Lower lobe of right lung (tissue), 2 donors: ENCODE data around the gene TAF7L. TPM values are rescaled to one million over a fixed set of nuclear protein-coding genes. Genes with fewer than 3 reads are reported as not detected.
A peak's percentile ranks its signal among the peaks of the same experiment; 100 is the strongest.
"Not testable (repeated sequence)": the region's sequence is repeated elsewhere in the genome, so short reads cannot be mapped to it uniquely, and the experiment has no call there.

Experiments
- ATAC-seq, 2 donors: fragments of 200-7000 bp; cut with Tn5 transposase; one replicate each; pipeline ENCODE4 v1.9.1; 2020 to 2022; ENCODE audit warnings: mild to moderate bottlenecking in 2 of 2, moderate library complexity in 2 of 2
- DNase-seq: peaks from one replicate; pipeline ENCODE4 v3.0.0-alpha.2; 2020
- H3K27ac ChIP-seq: fragments of 200-600 bp; one replicate; pipeline ENCODE4 v1.8.0; 2022
- H3K27me3 ChIP-seq: fragments of 200-600 bp; one replicate; pipeline ENCODE4 v1.8.0; 2022; ENCODE audit warnings: low read depth
- H3K36me3 ChIP-seq: fragments of 200-600 bp; one replicate; pipeline ENCODE4 v1.8.0; 2022; ENCODE audit warnings: mild to moderate bottlenecking
- H3K4me1 ChIP-seq: fragments of 200-600 bp; one replicate; pipeline ENCODE4 v1.8.0; 2022
- H3K4me3 ChIP-seq: fragments of 200-600 bp; one replicate; pipeline ENCODE4 v1.8.0; 2022; ENCODE audit warnings: mild to moderate bottlenecking
- H3K9me3 ChIP-seq: fragments of 200-600 bp; one replicate; pipeline ENCODE4 v1.8.0; 2022
- CTCF ChIP-seq: fragments of 200-600 bp; IDR thresholded peaks from one replicate; pipeline ENCODE4 v1.8.0; 2022; ENCODE audit warnings: antibody characterized with exemption, mild to moderate bottlenecking
- intact Hi-C: fragments of 100-400 bp; cut with DNase I; formaldehyde crosslinking; loops from one replicate; pipeline ENCODE4 v1.11.0; 2022
- long read RNA-seq: library from polyadenylated mRNA; unstranded; transcript quantifications from one replicate; pipeline ENCODE4 v2.0.0, GENCODE V29; 2021
- total RNA-seq: library from RNA; stranded (reverse); fragmentation: NEBNext Ultra II Directional; extraction: Animal tissue kit (Norgen Biotek cat#: 25700); gene quantifications from one replicate; pipeline ENCODE4 v1.2.1, GENCODE V29; 2021
- donor health status: DM: no; HTN: yes; CAD: no; lungs with severe emphysema.

The TAF7L gene
- total RNA-seq = not detected
- long read RNA-seq = 0 reads

GRCh38 chrX:101290957-101291603 is at the start of gene TAF7L:
TAF7L (minus strand) TSS chrX:101291334; CDS start chrX:101287543, 3,791 bp downstream.
- DNase-seq (no peak), ATAC-seq (no peak)
- H3K36me3 ChIP-seq = no peaks in the 10 kb centered on the region
- no peaks in the 10 kb centered on the region for H3K9me3 ChIP-seq
- TF ChIP-seq CTCF = no peak
- H3K27me3 ChIP-seq = peaks cover 6% of the 10 kb centered on the region
- no peaks in the 10 kb centered on the region for H3K4me1 ChIP-seq
- intact Hi-C loops = no loop called here
- H3K27ac ChIP-seq = no peak within 1 kb of the TSS
- peak within 1 kb of the TSS; percentile 14 for H3K4me3 ChIP-seq

GRCh38 chrX:101337776-101338271 is 46.7 kb upstream of the TAF7L start:
- H3K36me3 ChIP-seq = no peaks in the 10 kb centered on the region
- H3K9me3 ChIP-seq = no peaks in the 10 kb centered on the region
- no peak overlapping the region for H3K27ac ChIP-seq
- ATAC-seq (no peak), DNase-seq (no peak)
- intact Hi-C loops = no loop called here
- H3K4me1 ChIP-seq = no peaks in the 10 kb centered on the region
- no peak for TF ChIP-seq CTCF
- no peak overlapping the region for H3K4me3 ChIP-seq
- no peaks in the 10 kb centered on the region for H3K27me3 ChIP-seq

- H3K4me3 ChIP-seq, H3K27ac ChIP-seq, ATAC-seq, H3K27me3 ChIP-seq, H3K36me3 ChIP-seq, H3K9me3 ChIP-seq, H3K4me1 ChIP-seq, DNase-seq, intact Hi-C loops: not testable (repeated sequence)
These were observed 43.2 kb upstream of the TAF7L start for GRCh38 chrX:101334310-101334709.

GRCh38 chrX:101326600-101326999 is 35.5 kb upstream of the TAF7L start:
- not testable (repeated sequence) for ATAC-seq

GRCh38 chrX:101303790-101304189 is 12.7 kb upstream of the TAF7L start:
- ATAC-seq (no peak), DNase-seq (no peak)
- Histone ChIP-seq H3K4me3 (no peak overlapping the region), H3K27ac (no peak overlapping the region), H3K4me1 (no peaks in the 10 kb centered on the region), H3K9me3 (no peaks in the 10 kb centered on the region), H3K27me3 (no peaks in the 10 kb centered on the region), H3K36me3 (no peaks in the 10 kb centered on the region)
- no peak for TF ChIP-seq CTCF
- intact Hi-C loops = no loop called here

More at GRCh38 chrX:101326600-101326999, 35.5 kb upstream of the TAF7L start:
- H3K27me3 ChIP-seq, H3K9me3 ChIP-seq, H3K4me3 ChIP-seq, H3K36me3 ChIP-seq, H3K27ac ChIP-seq, DNase-seq, H3K4me1 ChIP-seq, intact Hi-C loops: not testable (repeated sequence)

GRCh38 chrX:101295603-101296002 is 4.5 kb upstream of the TAF7L start:
- DNase-seq, ATAC-seq, H3K27ac ChIP-seq, H3K27me3 ChIP-seq, H3K4me3 ChIP-seq, H3K36me3 ChIP-seq, H3K4me1 ChIP-seq, intact Hi-C loops, H3K9me3 ChIP-seq: not testable (repeated sequence)

GRCh38 chrX:101287402-101287801 is 3.7 kb downstream of the TAF7L start:
- H3K36me3 ChIP-seq = no peaks in the 10 kb centered on the region
- H3K4me3 ChIP-seq = no peak overlapping the region
- H3K27ac ChIP-seq = no peak overlapping the region
- peaks cover 6% of the 10 kb centered on the region for H3K27me3 ChIP-seq
- intact Hi-C loops = no loop called here
- ATAC-seq = peak in 1 of 2 donors; percentile 50
- DNase-seq = no peak
- H3K4me1 ChIP-seq = no peaks in the 10 kb centered on the region
- peak; percentile 44 for TF ChIP-seq CTCF
- H3K9me3 ChIP-seq = no peaks in the 10 kb centered on the region
